ENCODE results near the gene GNB1L. TPM values are rescaled to one million over a fixed set of nuclear protein-coding genes. Genes with fewer than 3 reads are reported as not detected.

Gene GNB1L
- total RNA-seq, 1 experiment from 2014 or later, result 27.0 TPM

GRCh38 chr22:19760058-19760950 lies 94.4 kb downstream of the GNB1L start, which contains the start of gene TBX1:
Gene TBX1, plus strand, starts transcription at chr22:19760778. Its CDS starts 66 bp downstream, at chr22:19760844.
- peaks cover 7% of the 10 kb centered on the region; the same call in 1 of the 2 replicates for H3K4me1 ChIP-seq (ENCODE audit: insufficient read depth, low read length)
- DNase-seq (peak; percentile 7), ATAC-seq (peak; percentile 18)
- intact Hi-C loops (cut with micrococcal nuclease), result loop anchor here (10.0 kb wide), 1 partner anchor 94 kb away; the partner anchor contains the start of genes GNB1L and RTL10
- H3K27me3 ChIP-seq (ENCODE audit: low read length), result no peaks in the 10 kb centered on the region
- H3K79me2 ChIP-seq (ENCODE audit: low read length), result peaks cover 32% of the 10 kb centered on the region
- H3F3A ChIP-seq (ENCODE audit: low read length, unreplicated experiment), result no peaks in the 10 kb centered on the region
- H3K4me2 ChIP-seq (ENCODE audit: low read length), result peak within 1 kb of the TSS; percentile 98
- POLR2A ChIA-PET (ENCODE audit: unreplicated experiment), result no interaction called here
- no peaks in the 10 kb centered on the region for H3K36me3 ChIP-seq (ENCODE audit: low read depth, low read length)
- no peaks in the 10 kb centered on the region for H4K20me1 ChIP-seq (ENCODE audit: low read length)
- 0 out of 2 replicates have a peak within 1 kb of the TSS, but pooled peaks have one; percentile 1 for H3K27ac ChIP-seq (ENCODE audit: low read length)
- TF ChIP-seq EZH2phosphoT487 (IDR thresholded peaks at IDR 0.05; ENCODE audit: borderline replicate concordance, low read length) (no peak), EZH2 (IDR thresholded peaks at IDR 0.05; ENCODE audit: low read length, unreplicated experiment) (no peak), CTCF (conservative IDR thresholded peaks at IDR 0.05; ENCODE audit: low read depth, low read length) (no peak)
- H3K9me3 ChIP-seq (ENCODE audit: low read length), result no peaks in the 10 kb centered on the region
- H3K9ac ChIP-seq (ENCODE audit: low read length), result peak within 1 kb of the TSS; percentile 83
- H3K4me3 ChIP-seq (ENCODE audit: low read length), result peak within 1 kb of the TSS; percentile 78
- peak within 1 kb of the TSS; percentile 77 for H2AFZ ChIP-seq (ENCODE audit: low read length)
- H3K9me2 ChIP-seq (replicated peaks; ENCODE audit: low read length), result no peaks in the 10 kb centered on the region
- CTCF ChIA-PET, result no interaction called here
- BruUV-seq (replicated peaks), result TSS peak; percentile 53

- intact Hi-C loops (cut with micrococcal nuclease), result loop anchor here (10.0 kb wide), 1 partner anchor 95 kb away; the partner anchor contains the start of genes GNB1L and RTL10
- H3K36me3 ChIP-seq (ENCODE audit: low read depth, low read length), result no peaks in the 10 kb centered on the region
- peak overlapping the region; percentile 76 for H3K4me2 ChIP-seq (ENCODE audit: low read length)
- no peak for DNase-seq
- H3K4me1 ChIP-seq (ENCODE audit: insufficient read depth, low read length), result peaks cover 7% of the 10 kb centered on the region; the same call in 1 of the 2 replicates
- POLR2A ChIA-PET (ENCODE audit: unreplicated experiment), result no interaction called here
- no peaks in the 10 kb centered on the region for H3K27me3 ChIP-seq (ENCODE audit: low read length)
- H4K20me1 ChIP-seq (ENCODE audit: low read length), result no peaks in the 10 kb centered on the region
- H2AFZ ChIP-seq (ENCODE audit: low read length), result no peak overlapping the region; the same call in 1 of the 2 replicates
- no peak overlapping the region for H3K27ac ChIP-seq (ENCODE audit: low read length)
- CTCF ChIA-PET, result interaction anchor here (0.5 kb wide), 1 partner anchor 30 kb away, joined by 3 read pairs; no protein-coding TSS in a partner anchor
- H3K9ac ChIP-seq (ENCODE audit: low read length), result no peak overlapping the region; the same call in 1 of the 2 replicates
- ATAC-seq, result no peak
- H3K79me2 ChIP-seq (ENCODE audit: low read length), result peaks cover 32% of the 10 kb centered on the region
- no peaks in the 10 kb centered on the region for H3K9me2 ChIP-seq (replicated peaks; ENCODE audit: low read length)
- no peak for TF ChIP-seq EZH2phosphoT487 (IDR thresholded peaks at IDR 0.05; ENCODE audit: borderline replicate concordance, low read length)
- TF ChIP-seq CTCF (conservative IDR thresholded peaks at IDR 0.05; ENCODE audit: low read depth, low read length), result no peak
- no peak for TF ChIP-seq EZH2 (IDR thresholded peaks at IDR 0.05; ENCODE audit: low read length, unreplicated experiment)
- H3K4me3 ChIP-seq (ENCODE audit: low read length), result peak overlapping the region; percentile 62; the same call in 1 of the 2 replicates
- H3K9me3 ChIP-seq (ENCODE audit: low read length), result no peaks in the 10 kb centered on the region
- H3F3A ChIP-seq (ENCODE audit: low read length, unreplicated experiment), result no peaks in the 10 kb centered on the region
- BruUV-seq (replicated peaks), result no TSS peak
Observed at GRCh38 chr22:19759427-19760057, 95.1 kb downstream of the GNB1L start.
